NOMO-1 (cell line): ENCODE measurements around the gene MCCC2.
"Not testable (repeated sequence)": the region's sequence is repeated elsewhere in the genome, so short reads cannot be mapped to it uniquely, and the experiment has no call there.

Experiments used
- DNase-seq, 2 experiments: peaks; one replicate each; lab custom pipeline; 2025; ENCODE audit not compliant: unreplicated experiment in 2 of 2; lab: John Stamatoyannopoulos, UW

MCCC2 gene

DNA sequence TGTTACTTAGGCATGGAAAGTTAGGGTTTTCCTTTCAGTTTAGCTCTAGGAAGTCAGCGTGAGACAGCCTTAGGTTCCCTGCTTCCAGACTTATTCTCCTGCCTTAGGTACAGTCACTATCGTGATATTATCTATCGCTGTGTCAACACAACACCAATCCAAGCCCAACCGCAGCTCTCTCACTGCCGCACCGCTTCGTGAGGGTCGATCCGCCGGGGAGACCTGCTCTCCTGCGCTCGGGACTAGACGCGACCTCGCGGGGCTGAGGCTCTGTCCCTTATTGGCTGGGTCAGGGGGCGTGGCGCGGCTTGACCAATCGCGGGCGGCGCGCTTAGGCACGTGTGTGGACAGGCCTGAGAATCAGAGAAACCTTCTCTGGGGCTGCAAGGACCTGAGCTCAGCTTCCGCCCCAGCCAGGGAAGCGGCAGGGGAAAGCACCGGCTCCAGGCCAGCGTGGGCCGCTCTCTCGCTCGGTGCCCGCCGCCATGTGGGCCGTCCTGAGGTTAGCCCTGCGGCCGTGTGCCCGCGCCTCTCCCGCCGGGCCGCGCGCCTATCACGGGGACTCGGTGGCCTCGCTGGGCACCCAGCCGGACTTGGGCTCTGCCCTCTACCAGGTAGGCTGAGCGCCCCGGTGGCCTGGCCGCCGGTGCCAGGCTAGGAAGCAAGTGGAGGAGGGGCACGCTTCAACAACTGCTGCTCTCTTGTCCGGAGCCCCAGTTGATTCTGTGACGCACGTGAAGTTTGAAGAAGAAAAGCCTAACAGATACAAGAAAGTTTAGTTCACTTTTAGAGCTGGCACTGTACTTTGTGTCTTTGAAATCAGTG lies at the start of gene MCCC2:
Gene MCCC2, plus strand, starts transcription at position 400 of the 825 bp plus-strand sequence. Its CDS starts 86 bp downstream, at position 486.
- peak; percentile 94 to 95 for DNase-seq

- no peak for DNase-seq
Measured at GRCh38 chr5:71537687-71538086, 49.5 kb upstream of the MCCC2 start.

GRCh38 chr5:71550885-71551284 lies 36.3 kb upstream of the MCCC2 start:
- DNase-seq: not testable (repeated sequence)

DNA sequence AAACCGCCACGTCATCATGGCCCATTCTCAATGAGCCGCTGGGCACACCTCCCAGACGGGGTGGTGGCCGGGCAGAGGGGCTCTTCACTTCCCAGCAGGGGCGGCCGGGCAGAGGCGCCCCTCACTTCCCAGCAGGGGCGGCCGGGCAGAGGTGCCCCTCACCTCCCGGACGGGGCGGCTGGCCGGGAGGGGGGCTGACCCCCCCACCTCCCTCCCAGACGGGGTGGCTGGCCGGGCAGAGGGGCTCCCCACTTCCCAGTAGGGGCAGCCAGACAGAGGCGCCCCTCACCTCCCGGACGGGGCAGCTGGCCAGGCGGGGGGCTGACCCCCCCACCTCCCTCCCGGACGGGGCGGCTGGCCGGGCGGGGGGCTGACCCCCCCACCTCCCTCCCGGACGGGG lies 35.6 kb upstream of the MCCC2 start:
- not testable (repeated sequence) for DNase-seq

GRCh38 chr5:71552026-71552749 lies 35.0 kb upstream of the MCCC2 start:
- DNase-seq: not testable (repeated sequence)

DNA sequence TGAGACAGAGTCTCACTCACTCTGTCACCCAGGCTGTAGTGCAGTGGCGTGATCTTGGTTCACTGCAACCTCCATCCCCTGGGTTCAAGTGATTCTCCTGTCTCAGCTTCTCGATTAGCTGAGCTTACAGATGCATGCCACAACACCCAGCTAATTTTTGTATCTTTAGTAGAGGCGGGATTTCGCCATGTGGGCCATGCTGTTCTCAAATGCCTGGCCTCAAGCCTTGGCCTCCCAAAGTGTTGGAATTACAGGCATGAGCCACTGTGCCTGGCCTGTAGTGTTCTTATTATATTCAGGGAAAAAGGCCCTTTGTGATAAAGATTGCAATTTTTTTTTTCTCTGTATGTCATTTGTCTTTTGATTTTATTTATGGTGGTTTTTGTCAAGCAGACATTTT lies 24.0 kb upstream of the MCCC2 start:
- no peak for DNase-seq

- DNase-seq: no peak
Measured at GRCh38 chr5:71564895-71565294, 22.2 kb upstream of the MCCC2 start.

DNA sequence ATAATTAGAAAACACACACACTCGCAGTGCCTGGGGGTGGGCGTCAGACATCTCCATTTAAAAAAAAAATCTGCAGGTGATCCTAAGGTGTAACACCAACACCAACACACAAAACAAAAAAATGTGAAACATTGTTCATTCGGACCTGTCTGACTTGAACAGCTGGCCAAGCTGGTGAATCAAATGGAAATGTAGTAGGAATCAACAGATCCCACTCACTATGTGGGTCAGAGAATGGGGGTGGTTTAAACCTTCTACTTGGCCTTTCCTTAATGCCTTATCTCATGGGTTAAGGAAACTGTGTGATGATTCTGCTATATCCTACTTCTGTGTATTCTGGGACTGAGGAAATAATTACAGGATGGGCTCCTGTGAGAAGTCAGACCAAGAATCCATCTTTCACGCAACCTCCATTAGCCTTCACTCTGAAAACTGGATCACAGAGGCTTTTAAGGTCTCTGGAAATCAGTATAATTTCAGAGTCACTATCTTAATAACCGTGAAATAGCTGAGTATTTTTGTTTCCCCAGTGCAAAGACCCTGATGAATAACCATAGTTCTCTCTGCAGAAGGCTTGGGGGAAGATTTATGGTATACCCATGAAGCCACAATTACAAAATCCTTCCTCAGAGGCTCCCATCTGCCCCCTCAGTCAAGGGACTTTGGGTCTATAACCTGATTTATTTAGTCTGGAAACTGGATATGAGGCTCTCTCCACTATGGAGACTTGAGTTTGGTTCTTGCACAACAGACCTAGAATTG lies 17.2 kb upstream of the MCCC2 start:
- DNase-seq: no peak

DNA sequence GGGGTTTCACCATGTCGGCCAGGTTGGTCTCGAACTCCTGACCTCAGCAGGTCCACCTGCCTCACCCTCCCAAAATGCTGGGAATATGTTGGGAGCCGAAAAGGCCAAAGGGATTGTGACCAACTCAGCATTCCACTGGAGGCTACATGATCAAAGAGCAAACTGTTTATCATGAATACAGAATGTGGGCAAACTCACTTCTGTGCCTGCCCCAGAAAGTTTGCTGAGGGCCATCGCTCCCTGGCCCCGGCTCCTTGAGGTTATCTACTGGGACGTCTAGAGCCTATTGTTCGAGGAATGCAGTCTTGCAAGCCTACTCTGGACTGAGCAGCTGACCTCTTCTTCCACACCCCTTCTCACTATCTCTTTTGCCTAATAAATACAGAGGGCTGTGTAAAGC lies 15.3 kb upstream of the MCCC2 start:
- not testable (repeated sequence) for DNase-seq

DNA sequence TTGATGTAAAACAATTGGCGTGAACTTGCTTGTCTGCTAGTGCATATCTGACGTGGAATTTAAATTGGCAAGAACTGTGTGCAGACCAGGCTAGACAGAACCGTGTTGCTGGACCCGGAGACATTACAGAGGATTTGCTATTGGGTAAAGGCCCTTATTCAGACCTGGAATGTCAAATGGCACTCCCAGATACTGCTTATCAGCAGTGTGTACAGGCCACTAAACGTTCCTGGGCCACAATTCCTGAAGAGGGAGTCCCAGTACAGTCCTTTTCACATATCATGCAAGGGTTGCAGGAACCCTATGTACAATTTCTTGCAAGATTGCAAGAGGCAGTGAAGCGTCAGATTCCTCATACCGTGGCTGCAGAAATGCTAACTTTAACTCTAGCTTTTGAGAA lies 13.5 kb upstream of the MCCC2 start:
- DNase-seq: no peak

DNA sequence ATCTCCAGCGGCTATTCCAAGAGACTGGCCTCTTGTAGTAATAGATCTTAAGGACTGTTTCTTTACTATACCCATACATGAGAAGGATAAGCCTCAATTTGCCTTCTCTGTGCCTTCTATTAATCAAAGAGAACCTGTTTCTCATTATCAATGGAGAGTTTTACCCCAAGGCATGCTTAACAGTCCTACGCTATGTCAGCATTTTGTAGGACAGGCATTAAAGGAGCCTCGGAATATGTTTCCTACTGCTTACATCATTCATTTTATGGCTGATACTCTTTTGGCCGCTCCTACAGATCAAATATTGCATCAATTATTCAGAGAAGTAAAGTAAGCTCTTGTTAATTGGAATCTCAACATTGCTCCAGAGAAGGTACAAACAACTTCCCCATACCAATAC lies 11.6 kb upstream of the MCCC2 start:
- DNase-seq: not testable (repeated sequence)

- DNase-seq: no peak
Measured at GRCh38 chr5:71576241-71576640, 10.9 kb upstream of the MCCC2 start.

DNA sequence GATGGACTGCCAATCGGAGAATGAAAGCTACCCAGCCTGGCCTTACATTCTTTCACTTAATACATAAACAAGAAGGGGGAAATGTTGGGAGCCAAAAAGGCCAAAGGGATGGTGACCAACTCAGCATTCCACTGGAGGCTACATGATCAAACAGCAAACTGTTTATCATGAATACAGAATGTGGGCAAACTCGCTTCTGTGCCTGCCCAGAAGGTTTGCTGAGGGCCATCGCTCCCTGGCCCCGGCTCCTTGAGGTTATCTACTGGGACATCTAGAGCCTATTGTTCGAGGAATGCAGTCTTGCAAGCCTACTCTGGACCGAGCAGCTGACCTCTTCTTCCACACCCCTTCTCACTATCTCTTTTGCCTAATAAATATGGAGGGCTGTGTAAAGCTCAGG lies 9.3 kb upstream of the MCCC2 start:
- DNase-seq: not testable (repeated sequence)

GRCh38 chr5:71582945-71583584 lies 4.1 kb upstream of the MCCC2 start:
- DNase-seq: no peak

- no peak for DNase-seq
Measured at GRCh38 chr5:71586052-71586940, 844 bp upstream of the MCCC2 start.

GRCh38 chr5:71587766-71588532 lies 809 bp downstream of the MCCC2 start:
- DNase-seq: no peak

DNA sequence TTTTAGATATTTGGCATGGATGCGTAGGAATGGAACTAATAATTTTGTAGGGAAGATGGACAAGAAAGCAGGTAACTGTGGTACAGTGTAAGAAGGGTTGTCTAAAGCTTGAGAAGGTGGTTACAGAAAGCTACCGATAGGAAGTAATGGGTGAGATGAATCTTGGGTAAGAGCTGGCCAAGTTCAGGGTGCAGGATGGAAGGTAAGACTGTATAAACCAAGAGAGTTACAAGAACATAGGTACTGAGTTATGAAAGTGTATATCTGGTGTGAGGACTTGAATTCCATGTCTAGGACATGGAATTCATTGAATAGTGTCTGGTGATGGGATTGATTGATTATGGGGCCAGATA lies 1.4 kb downstream of the MCCC2 start:
- no peak for DNase-seq

- no peak for DNase-seq
Measured at GRCh38 chr5:71589903-71590302, 2.8 kb downstream of the MCCC2 start.

DNA sequence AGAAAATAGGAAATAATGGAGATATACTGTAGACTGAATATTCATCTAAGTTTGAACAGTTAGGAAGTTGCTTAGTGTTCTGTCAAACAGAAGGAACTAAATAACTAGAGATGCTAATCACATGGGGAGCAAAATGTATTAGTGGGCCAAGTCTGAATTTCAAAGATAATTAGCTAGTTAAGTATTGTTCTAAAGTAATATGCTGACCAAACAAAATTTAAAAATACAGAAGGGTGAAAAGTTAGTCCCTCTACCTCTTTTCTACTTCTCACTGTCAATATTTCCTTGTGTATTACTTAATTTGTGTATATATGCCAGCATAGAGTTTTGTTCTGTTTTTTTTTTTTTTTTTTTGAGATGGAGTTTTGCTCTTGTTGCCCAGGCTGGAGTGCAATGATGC lies 4.0 kb downstream of the MCCC2 start:
- no peak for DNase-seq
